DND-41 (cell line): ENCODE results near the gene CHCHD3.

Experiments
- ATAC-seq: fragments of 200-7000 bp; cut with Tn5 transposase; 3 replicates; pipeline ENCODE4 v1.9.1; 2021; ENCODE audit warnings: low read depth; ENCODE audit not compliant: insufficient read depth
- DNase-seq: peaks from one replicate; pipeline ENCODE4 v3.0.0-alpha.2; 2020
- H2AFZ ChIP-seq: 2 replicates; pipeline ENCODE4 v1.6.0; 2012; ENCODE audit warnings: low read depth, low read length
- H3K27ac ChIP-seq: 2 replicates; pipeline ENCODE4 v1.5.1; 2012; ENCODE audit warnings: low read length, inconsistent platforms
- H3K27me3 ChIP-seq: fragments of 200-600 bp; sonication (generic); 2 replicates; pipeline ENCODE4 v1.6.0; 2012; ENCODE audit warnings: low read length, mild to moderate bottlenecking, inconsistent platforms; ENCODE audit not compliant: insufficient read depth, poor library complexity
- H3K36me3 ChIP-seq: 2 replicates; pipeline ENCODE4 v1.5.1; 2012; ENCODE audit warnings: low read length, inconsistent platforms; ENCODE audit not compliant: insufficient read depth
- H3K4me1 ChIP-seq: 2 replicates; pipeline ENCODE4 v1.5.1; 2012; ENCODE audit warnings: mild to moderate bottlenecking, low read length; ENCODE audit not compliant: insufficient read depth
- H3K4me2 ChIP-seq: 2 replicates; pipeline ENCODE4 v1.6.0; 2012; ENCODE audit warnings: mild to moderate bottlenecking, moderate library complexity, low read length, inconsistent platforms; ENCODE audit not compliant: insufficient read depth
- H3K4me3 ChIP-seq, 2 experiments: fragments of 200-600 bp in 1 of 2; shearing (Covaris generic) in 1 of 2; 2 replicates each; pipeline ENCODE4 v1.5.1; 2012 to 2016; ENCODE audit warnings: inconsistent platforms in 2 of 2, low read length in 2 of 2, mild to moderate bottlenecking in 2 of 2, low read depth in 1 of 2, moderate library complexity in 1 of 2
- H3K79me2 ChIP-seq: 2 replicates; pipeline ENCODE4 v1.6.0; 2012; ENCODE audit warnings: low read length, inconsistent platforms; ENCODE audit not compliant: insufficient read depth
- H3K9ac ChIP-seq: 2 replicates; pipeline ENCODE4 v1.6.0; 2012; ENCODE audit warnings: low read depth, mild to moderate bottlenecking, inconsistent platforms, low read length, moderate library complexity
- H3K9me3 ChIP-seq: 2 replicates; pipeline ENCODE4 v1.5.1; 2012; ENCODE audit warnings: low read length, moderate library complexity, mild to moderate bottlenecking, inconsistent platforms; ENCODE audit not compliant: insufficient read depth, severe bottlenecking
- H4K20me1 ChIP-seq: 2 replicates; pipeline ENCODE4 v1.6.0; 2012; ENCODE audit warnings: low read length; ENCODE audit not compliant: insufficient read depth
- CTCF ChIP-seq: IDR thresholded peaks from 2 replicates; pipeline ENCODE4 v1.5.1; 2012; ENCODE audit warnings: borderline replicate concordance, low read length, moderate library complexity, mild to moderate bottlenecking; ENCODE audit not compliant: poor library complexity, severe bottlenecking; ENCODE audit errors: extremely low read depth
- EZH2 ChIP-seq: IDR thresholded peaks from 3 replicates; pipeline ENCODE4 v1.6.1; 2012; ENCODE audit warnings: borderline replicate concordance, low read depth, mild to moderate bottlenecking, moderate library complexity, low read length, inconsistent platforms; ENCODE audit not compliant: severe bottlenecking

The CHCHD3 gene

GRCh38 chr7:133007961-133008360, 73.9 kb downstream of the CHCHD3 start:
- Histone ChIP-seq H3K9me3 (no peaks in the 10 kb centered on the region), H3K79me2 (peaks cover 47% of the 10 kb centered on the region), H3K27ac (no peak overlapping the region), H3K4me2 (no peak overlapping the region), H3K4me1 (no peaks in the 10 kb centered on the region), H3K36me3 (no peaks in the 10 kb centered on the region), H3K4me3 (no peak overlapping the region), H3K27me3 (no peaks in the 10 kb centered on the region), H4K20me1 (peaks cover 17% of the 10 kb centered on the region; the same call in 1 of the 2 replicates), H2AFZ (no peak overlapping the region), H3K9ac (no peak overlapping the region)
- no peak for TF ChIP-seq CTCF
- no peak for TF ChIP-seq EZH2
- no peak for ATAC-seq
- no peak for DNase-seq

- H3K9ac ChIP-seq = no peak overlapping the region
- ATAC-seq (no peak), DNase-seq (no peak)
- H2AFZ ChIP-seq = no peak overlapping the region
- no peak overlapping the region for H3K27ac ChIP-seq
- TF ChIP-seq EZH2 (no peak), CTCF (no peak)
- no peak overlapping the region for H3K4me3 ChIP-seq
- H4K20me1 ChIP-seq = peaks cover 10% of the 10 kb centered on the region; the same call in 1 of the 2 replicates
- no peaks in the 10 kb centered on the region for H3K9me3 ChIP-seq
- peaks cover 52% of the 10 kb centered on the region for H3K79me2 ChIP-seq
- H3K36me3 ChIP-seq = no peaks in the 10 kb centered on the region
- no peaks in the 10 kb centered on the region for H3K4me1 ChIP-seq
- no peaks in the 10 kb centered on the region for H3K27me3 ChIP-seq
- H3K4me2 ChIP-seq = no peak overlapping the region
These were observed 78.6 kb downstream of the CHCHD3 start for GRCh38 chr7:133003052-133003910.

GRCh38 chr7:133001727-133002126, 80.2 kb downstream of the CHCHD3 start:
- TF ChIP-seq CTCF = no peak
- TF ChIP-seq EZH2 = no peak
- ATAC-seq (no peak), DNase-seq (no peak)
- H3K27ac ChIP-seq = no peak overlapping the region
- no peak overlapping the region for H3K4me3 ChIP-seq
- H3K79me2 ChIP-seq = peaks cover 55% of the 10 kb centered on the region
- H3K4me2 ChIP-seq = no peak overlapping the region
- no peaks in the 10 kb centered on the region for H3K9me3 ChIP-seq
- peaks cover 4% of the 10 kb centered on the region; the same call in 1 of the 2 replicates for H4K20me1 ChIP-seq
- H3K36me3 ChIP-seq = no peaks in the 10 kb centered on the region
- H3K27me3 ChIP-seq = no peaks in the 10 kb centered on the region
- no peak overlapping the region for H2AFZ ChIP-seq
- no peak overlapping the region for H3K9ac ChIP-seq
- H3K4me1 ChIP-seq = no peaks in the 10 kb centered on the region

GRCh38 chr7:132999845-133000244, 82.0 kb downstream of the CHCHD3 start:
- TF ChIP-seq CTCF = no peak
- no peak for TF ChIP-seq EZH2
- Histone ChIP-seq H3K4me3 (no peak overlapping the region), H3K4me1 (no peaks in the 10 kb centered on the region), H3K27ac (no peak overlapping the region), H4K20me1 (peaks cover 8% of the 10 kb centered on the region), H3K9me3 (no peaks in the 10 kb centered on the region), H3K36me3 (no peaks in the 10 kb centered on the region), H3K27me3 (no peaks in the 10 kb centered on the region), H3K9ac (no peak overlapping the region), H3K4me2 (no peak overlapping the region), H3K79me2 (peaks cover 69% of the 10 kb centered on the region), H2AFZ (no peak overlapping the region)
- DNase-seq (no peak), ATAC-seq (no peak)
